Measurements from ENCODE around the gene CYP21A2. TPM values are rescaled to one million over a fixed set of nuclear protein-coding genes. Genes with fewer than 3 reads are reported as not detected.
A peak's percentile ranks its signal among the peaks of the same experiment; 100 is the strongest.

The CYP21A2 gene
- total and polyA plus RNA-seq, 7 experiments from 2014 or later = 0.32 to 1.1 (median 0.44) TPM; not detected in 3

- Histone ChIP-seq H3K4me1 (ENCODE audit: control insufficient read depth in 2 of 2, insufficient read depth in 2 of 2, low read length in 2 of 2) (no peaks in the 10 kb centered on the region), H3K27ac (ENCODE audit: low read depth, low read length) (no peak overlapping the region), H3K27me3 (ENCODE audit: control insufficient read depth in 2 of 2, insufficient read depth in 2 of 2, low read length in 2 of 2) (peaks cover 0 to 2% of the 10 kb centered on the region in 2 donors), H3K4me3 (ENCODE audit: low read length) (no peak overlapping the region), H3K36me3 (ENCODE audit: control insufficient read depth in 2 of 3, insufficient read depth in 3 of 3, low read length in 3 of 3) (no peaks in the 10 kb centered on the region), H3K9me3 (ENCODE audit: control insufficient read depth in 2 of 3, low read length in 3 of 3) (no peaks in the 10 kb centered on the region)
- CTCF ChIA-PET = no interaction called here
- Mint-ChIP-seq H3K4me1 (peaks cover 0 to 6% (median 0%) of the 10 kb centered on the region in 7 donors), H3K27ac (no peak overlapping the region), H3K4me3 (no peak overlapping the region), H3K27me3 (peaks cover 11 to 25% (median 11%) of the 10 kb centered on the region in 5 donors), H3K9me3 (no peaks in the 10 kb centered on the region), H3K36me3 (peaks cover 0 to 6% (median 0%) of the 10 kb centered on the region in 5 donors)
- POLR2A ChIA-PET = no interaction called here
- intact Hi-C loops (cut with micrococcal nuclease) = no loop called here
- DNase-seq (no peak), ATAC-seq (no peak)
Measured at GRCh38 chr6:32081168-32081990, 43.2 kb downstream of the CYP21A2 start.

- CTCF ChIA-PET = no interaction called here
Measured at GRCh38 chr6:32082478-32082877, 44.3 kb downstream of the CYP21A2 start.

GRCh38 chr6:32082935-32083334 is 44.7 kb downstream of the CYP21A2 start:
- peaks cover 0 to 5% of the 10 kb centered on the region in 2 donors for H3K27me3 ChIP-seq (ENCODE audit: control insufficient read depth in 2 of 2, insufficient read depth in 2 of 2, low read length in 2 of 2)
- POLR2A ChIA-PET = interaction anchor here (0.6 kb wide), 1 partner anchor 1822 kb away, joined by 3 read pairs; no protein-coding TSS in a partner anchor
- ATAC-seq (no peak), DNase-seq (no peak)
- H3K4me1 ChIP-seq (ENCODE audit: control insufficient read depth in 2 of 2, insufficient read depth in 2 of 2, low read length in 2 of 2) = no peaks in the 10 kb centered on the region
- H3K27ac ChIP-seq (ENCODE audit: low read depth, low read length) = no peak overlapping the region
- H3K27ac Mint-ChIP-seq = no peak overlapping the region
- H3K36me3 Mint-ChIP-seq = peaks cover 0 to 6% (median 0%) of the 10 kb centered on the region in 5 donors
- no peak overlapping the region for H3K4me3 Mint-ChIP-seq
- no peaks in the 10 kb centered on the region for H3K9me3 Mint-ChIP-seq
- no peak overlapping the region for H3K4me3 ChIP-seq (ENCODE audit: low read length)
- no peaks in the 10 kb centered on the region for H3K9me3 ChIP-seq (ENCODE audit: control insufficient read depth in 2 of 3, low read length in 3 of 3)
- CTCF ChIA-PET = no interaction called here
- H3K27me3 Mint-ChIP-seq = peaks cover 17 to 32% (median 18%) of the 10 kb centered on the region in 5 donors
- intact Hi-C loops (cut with micrococcal nuclease) = no loop called here
- peaks cover 0 to 7% (median 0%) of the 10 kb centered on the region in 7 donors for H3K4me1 Mint-ChIP-seq
- no peaks in the 10 kb centered on the region for H3K36me3 ChIP-seq (ENCODE audit: control insufficient read depth in 2 of 3, insufficient read depth in 3 of 3, low read length in 3 of 3)

More at GRCh38 chr6:32082478-32082877, 44.3 kb downstream of the CYP21A2 start:
- Histone ChIP-seq H3K9me3 (ENCODE audit: control insufficient read depth in 2 of 3, low read length in 3 of 3) (no peaks in the 10 kb centered on the region), H3K27me3 (ENCODE audit: control insufficient read depth in 2 of 2, insufficient read depth in 2 of 2, low read length in 2 of 2) (peaks cover 0 to 5% of the 10 kb centered on the region in 2 donors), H3K4me1 (ENCODE audit: control insufficient read depth in 2 of 2, insufficient read depth in 2 of 2, low read length in 2 of 2) (no peaks in the 10 kb centered on the region), H3K27ac (ENCODE audit: low read depth, low read length) (no peak overlapping the region), H3K4me3 (ENCODE audit: low read length) (no peak overlapping the region), H3K36me3 (ENCODE audit: control insufficient read depth in 2 of 3, insufficient read depth in 3 of 3, low read length in 3 of 3) (no peaks in the 10 kb centered on the region)
- no peak overlapping the region for H3K27ac Mint-ChIP-seq
- POLR2A ChIA-PET = interaction anchor here (0.6 kb wide), 1 partner anchor 1823 kb away, joined by 3 read pairs; no protein-coding TSS in a partner anchor
- H3K9me3 Mint-ChIP-seq = no peaks in the 10 kb centered on the region
- ATAC-seq (no peak), DNase-seq (no peak)
- peaks cover 0 to 7% (median 0%) of the 10 kb centered on the region in 7 donors for H3K4me1 Mint-ChIP-seq
- intact Hi-C loops (cut with micrococcal nuclease) = no loop called here
- H3K36me3 Mint-ChIP-seq = peaks cover 0 to 6% (median 0%) of the 10 kb centered on the region in 5 donors
- peaks cover 17 to 32% (median 18%) of the 10 kb centered on the region in 5 donors for H3K27me3 Mint-ChIP-seq
- H3K4me3 Mint-ChIP-seq = no peak overlapping the region

GRCh38 chr6:32083812-32084768 is 45.9 kb downstream of the CYP21A2 start:
- CTCF ChIA-PET = no interaction called here
- intact Hi-C loops (cut with micrococcal nuclease) = no loop called here
- Mint-ChIP-seq H3K36me3 (peaks cover 0 to 6% (median 0%) of the 10 kb centered on the region in 5 donors), H3K27me3 (peaks cover 17 to 39% (median 18%) of the 10 kb centered on the region in 5 donors), H3K27ac (peak overlapping the region in 1 of 9 donors; percentile 25), H3K9me3 (no peaks in the 10 kb centered on the region), H3K4me3 (no peak overlapping the region), H3K4me1 (peaks cover 0 to 7% (median 0%) of the 10 kb centered on the region in 7 donors)
- H3K36me3 ChIP-seq (ENCODE audit: control insufficient read depth in 2 of 3, insufficient read depth in 3 of 3, low read length in 3 of 3) = no peaks in the 10 kb centered on the region
- H3K9me3 ChIP-seq (ENCODE audit: control insufficient read depth in 2 of 3, low read length in 3 of 3) = no peaks in the 10 kb centered on the region
- DNase-seq (no peak), ATAC-seq (no peak)
- H3K4me3 ChIP-seq (ENCODE audit: low read length) = no peak overlapping the region
- peaks cover 0 to 5% of the 10 kb centered on the region in 2 donors for H3K27me3 ChIP-seq (ENCODE audit: control insufficient read depth in 2 of 2, insufficient read depth in 2 of 2, low read length in 2 of 2)
- no peaks in the 10 kb centered on the region for H3K4me1 ChIP-seq (ENCODE audit: control insufficient read depth in 2 of 2, insufficient read depth in 2 of 2, low read length in 2 of 2)
- POLR2A ChIA-PET = interaction anchor here (0.6 kb wide), 1 partner anchor 277 kb away, joined by 3 read pairs; the partner anchor contains the start of gene LSM2
- H3K27ac ChIP-seq (ENCODE audit: low read depth, low read length) = no peak overlapping the region

- Mint-ChIP-seq H3K4me3 (no peak overlapping the region), H3K36me3 (peaks cover 0 to 6% (median 0%) of the 10 kb centered on the region in 5 donors), H3K9me3 (no peaks in the 10 kb centered on the region), H3K4me1 (peaks cover 0 to 7% (median 0%) of the 10 kb centered on the region in 7 donors), H3K27me3 (peaks cover 17 to 42% (median 18%) of the 10 kb centered on the region in 5 donors), H3K27ac (no peak overlapping the region)
- no peak for ATAC-seq
- no peaks in the 10 kb centered on the region for H3K4me1 ChIP-seq (ENCODE audit: control insufficient read depth in 2 of 2, insufficient read depth in 2 of 2, low read length in 2 of 2)
- peaks cover 0 to 5% of the 10 kb centered on the region in 2 donors for H3K27me3 ChIP-seq (ENCODE audit: control insufficient read depth in 2 of 2, insufficient read depth in 2 of 2, low read length in 2 of 2)
- H3K9me3 ChIP-seq (ENCODE audit: control insufficient read depth in 2 of 3, low read length in 3 of 3) = no peaks in the 10 kb centered on the region
- H3K36me3 ChIP-seq (ENCODE audit: control insufficient read depth in 2 of 3, insufficient read depth in 3 of 3, low read length in 3 of 3) = no peaks in the 10 kb centered on the region
- no peak overlapping the region for H3K4me3 ChIP-seq (ENCODE audit: low read length)
- CTCF ChIA-PET = no interaction called here
- DNase-seq = no peak
- intact Hi-C loops (cut with micrococcal nuclease) = no loop called here
- no peak overlapping the region for H3K27ac ChIP-seq (ENCODE audit: low read depth, low read length)
- POLR2A ChIA-PET = no interaction called here
Measured at GRCh38 chr6:32084780-32085179, 46.6 kb downstream of the CYP21A2 start.

- DNase-seq (no peak), ATAC-seq (no peak)
- intact Hi-C loops (cut with micrococcal nuclease) = loop anchor here in 1 of 2 donors (2.0 kb wide), 1 partner anchor 69 kb away; the partner anchor contains the start of gene PPT2
- peak overlapping the region in 4 of 10 donors; percentile 5 to 59 (median 24) for H3K4me3 Mint-ChIP-seq
- H3K36me3 Mint-ChIP-seq = peaks cover 0 to 6% (median 0%) of the 10 kb centered on the region in 5 donors
- Histone ChIP-seq H3K9me3 (ENCODE audit: control insufficient read depth in 2 of 3, low read length in 3 of 3) (no peaks in the 10 kb centered on the region), H3K4me3 (ENCODE audit: low read length) (no peak overlapping the region), H3K27me3 (ENCODE audit: control insufficient read depth in 2 of 2, insufficient read depth in 2 of 2, low read length in 2 of 2) (peaks cover 0 to 5% of the 10 kb centered on the region in 2 donors), H3K36me3 (ENCODE audit: control insufficient read depth in 2 of 3, insufficient read depth in 3 of 3, low read length in 3 of 3) (no peaks in the 10 kb centered on the region), H3K4me1 (ENCODE audit: control insufficient read depth in 2 of 2, insufficient read depth in 2 of 2, low read length in 2 of 2) (no peaks in the 10 kb centered on the region), H3K27ac (ENCODE audit: low read depth, low read length) (no peak overlapping the region)
- peaks cover 17 to 50% (median 18%) of the 10 kb centered on the region in 5 donors for H3K27me3 Mint-ChIP-seq
- peaks cover 0 to 7% (median 0%) of the 10 kb centered on the region in 7 donors for H3K4me1 Mint-ChIP-seq
- H3K27ac Mint-ChIP-seq = no peak overlapping the region
- H3K9me3 Mint-ChIP-seq = no peaks in the 10 kb centered on the region
- ChIA-PET POLR2A (no interaction called here), CTCF (interaction anchor here (0.7 kb wide), 1 partner anchor 75 kb away, joined by 3 read pairs; no protein-coding TSS in a partner anchor)
Measured at GRCh38 chr6:32085759-32086459, 47.7 kb downstream of the CYP21A2 start.
